ENCODE data around the gene SEMA5B. TPM values are rescaled to one million over a fixed set of nuclear protein-coding genes. Genes with fewer than 3 reads are reported as not detected.
A peak's percentile ranks its signal among the peaks of the same experiment; 100 is the strongest.

Gene SEMA5B
- total and polyA plus RNA-seq, 4 donors: 0.20 to 1.1 (median 0.23) TPM

DNA sequence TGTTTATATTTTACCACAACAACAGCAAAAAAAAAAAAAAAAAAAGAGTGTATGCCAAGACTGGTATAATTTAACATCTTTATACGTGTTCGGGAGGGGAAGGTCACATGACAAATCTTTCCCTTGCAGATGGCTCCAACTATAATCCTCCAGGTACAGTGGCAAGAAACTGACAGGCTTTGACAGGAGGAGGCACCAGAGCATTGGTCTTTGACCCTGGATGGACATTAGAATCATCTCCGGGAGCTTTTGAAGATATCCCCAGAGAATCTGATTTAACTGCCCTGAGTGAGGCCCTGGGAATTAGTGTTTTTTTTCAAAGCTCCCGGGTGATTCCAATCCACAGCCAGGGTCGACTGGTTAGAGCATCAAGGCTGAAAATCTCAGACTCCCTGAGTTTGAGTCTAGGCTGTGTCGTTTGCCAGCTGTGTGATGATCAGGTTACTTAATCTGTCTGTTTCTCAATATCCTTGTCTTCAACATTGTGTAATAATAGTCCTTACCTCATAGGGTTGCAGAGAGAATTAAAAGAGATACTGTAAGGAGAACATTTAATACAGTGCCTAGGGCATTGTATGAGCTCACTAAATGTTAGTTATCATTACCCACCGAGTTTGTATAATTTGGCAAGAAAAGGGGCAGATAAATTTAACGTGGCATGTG lies 8.9 kb upstream of the SEMA5B start:
- H3K4me1 ChIP-seq (ENCODE audit: control insufficient read depth in 4 of 4, insufficient read depth in 4 of 4, low read length in 3 of 4): peaks cover 0 to 6% (median 3%) of the 10 kb centered on the region in 4 donors
- H3K9ac ChIP-seq (ENCODE audit: low read depth in 1 of 2, low read length in 2 of 2): no peak overlapping the region
- TF ChIP-seq, protein P1, sequence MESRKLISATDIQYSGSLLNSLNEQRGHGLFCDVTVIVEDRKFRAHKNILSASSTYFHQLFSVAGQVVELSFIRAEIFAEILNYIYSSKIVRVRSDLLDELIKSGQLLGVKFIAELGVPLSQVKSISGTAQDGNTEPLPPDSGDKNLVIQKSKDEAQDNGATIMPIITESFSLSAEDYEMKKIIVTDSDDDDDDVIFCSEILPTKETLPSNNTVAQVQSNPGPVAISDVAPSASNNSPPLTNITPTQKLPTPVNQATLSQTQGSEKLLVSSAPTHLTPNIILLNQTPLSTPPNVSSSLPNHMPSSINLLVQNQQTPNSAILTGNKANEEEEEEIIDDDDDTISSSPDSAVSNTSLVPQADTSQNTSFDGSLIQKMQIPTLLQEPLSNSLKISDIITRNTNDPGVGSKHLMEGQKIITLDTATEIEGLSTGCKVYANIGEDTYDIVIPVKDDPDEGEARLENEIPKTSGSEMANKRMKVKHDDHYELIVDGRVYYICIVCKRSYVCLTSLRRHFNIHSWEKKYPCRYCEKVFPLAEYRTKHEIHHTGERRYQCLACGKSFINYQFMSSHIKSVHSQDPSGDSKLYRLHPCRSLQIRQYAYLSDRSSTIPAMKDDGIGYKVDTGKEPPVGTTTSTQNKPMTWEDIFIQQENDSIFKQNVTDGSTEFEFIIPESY (IDR thresholded peaks at IDR 0.05): no peak
- TF ChIP-seq RAD21 (IDR thresholded peaks at IDR 0.05): peak; percentile 34 to 56
- no peak for TF ChIP-seq SP1 (IDR thresholded peaks at IDR 0.05)
- TF ChIP-seq, protein P2, sequence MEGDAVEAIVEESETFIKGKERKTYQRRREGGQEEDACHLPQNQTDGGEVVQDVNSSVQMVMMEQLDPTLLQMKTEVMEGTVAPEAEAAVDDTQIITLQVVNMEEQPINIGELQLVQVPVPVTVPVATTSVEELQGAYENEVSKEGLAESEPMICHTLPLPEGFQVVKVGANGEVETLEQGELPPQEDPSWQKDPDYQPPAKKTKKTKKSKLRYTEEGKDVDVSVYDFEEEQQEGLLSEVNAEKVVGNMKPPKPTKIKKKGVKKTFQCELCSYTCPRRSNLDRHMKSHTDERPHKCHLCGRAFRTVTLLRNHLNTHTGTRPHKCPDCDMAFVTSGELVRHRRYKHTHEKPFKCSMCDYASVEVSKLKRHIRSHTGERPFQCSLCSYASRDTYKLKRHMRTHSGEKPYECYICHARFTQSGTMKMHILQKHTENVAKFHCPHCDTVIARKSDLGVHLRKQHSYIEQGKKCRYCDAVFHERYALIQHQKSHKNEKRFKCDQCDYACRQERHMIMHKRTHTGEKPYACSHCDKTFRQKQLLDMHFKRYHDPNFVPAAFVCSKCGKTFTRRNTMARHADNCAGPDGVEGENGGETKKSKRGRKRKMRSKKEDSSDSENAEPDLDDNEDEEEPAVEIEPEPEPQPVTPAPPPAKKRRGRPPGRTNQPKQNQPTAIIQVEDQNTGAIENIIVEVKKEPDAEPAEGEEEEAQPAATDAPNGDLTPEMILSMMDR (IDR thresholded peaks at IDR 0.05; ENCODE audit: low read depth, low read length, missing input control): no peak
- TF ChIP-seq HNF4A (conservative IDR thresholded peaks at IDR 0.05): peak; percentile 18 to 45
- H3K4me3 ChIP-seq (ENCODE audit: low read depth in 1 of 3, low read length in 3 of 3): no peak overlapping the region
- H3K36me3 ChIP-seq (ENCODE audit: control insufficient read depth in 4 of 4, insufficient read depth in 3 of 4, low read depth in 1 of 4, low read length in 3 of 4): no peaks in the 10 kb centered on the region
- H3K27me3 ChIP-seq (ENCODE audit: control insufficient read depth in 4 of 4, insufficient read depth in 4 of 4, low read length in 3 of 4): no peaks in the 10 kb centered on the region
- WGBS: 43% methylated on average over 8 of the region's 8 CpGs
- no peak overlapping the region for H3K27ac ChIP-seq (ENCODE audit: low read depth in 1 of 2, low read length in 2 of 2)
- no peak for DNase-seq (ENCODE audit: low spot score)
- no peaks in the 10 kb centered on the region for H3K9me3 ChIP-seq (ENCODE audit: control insufficient read depth in 4 of 4, low read length in 3 of 4)

GRCh38 chr3:123034996-123035395 lies 7.4 kb upstream of the SEMA5B start:
- Histone ChIP-seq H3K27ac (ENCODE audit: low read depth in 1 of 2, low read length in 2 of 2) (no peak overlapping the region), H3K27me3 (ENCODE audit: control insufficient read depth in 4 of 4, insufficient read depth in 4 of 4, low read length in 3 of 4) (no peaks in the 10 kb centered on the region), H3K9ac (ENCODE audit: low read depth in 1 of 2, low read length in 2 of 2) (no peak overlapping the region), H3K4me3 (ENCODE audit: low read depth in 1 of 3, low read length in 3 of 3) (no peak overlapping the region), H3K36me3 (ENCODE audit: control insufficient read depth in 4 of 4, insufficient read depth in 3 of 4, low read depth in 1 of 4, low read length in 3 of 4) (no peaks in the 10 kb centered on the region), H3K9me3 (ENCODE audit: control insufficient read depth in 4 of 4, low read length in 3 of 4) (no peaks in the 10 kb centered on the region), H3K4me1 (ENCODE audit: control insufficient read depth in 4 of 4, insufficient read depth in 4 of 4, low read length in 3 of 4) (peaks cover 0 to 11% (median 3%) of the 10 kb centered on the region in 4 donors)
- WGBS: 91% methylated on average over 3 of the region's 3 CpGs
- DNase-seq (ENCODE audit: low spot score): no peak
- TF ChIP-seq NR2F2 (IDR thresholded peaks at IDR 0.05): no peak
- no peak for TF ChIP-seq YY1 (IDR thresholded peaks at IDR 0.05)
- TF ChIP-seq, protein P2 (IDR thresholded peaks at IDR 0.05; ENCODE audit: low read depth, low read length, missing input control): no peak
- TF ChIP-seq JUND (IDR thresholded peaks at IDR 0.05): no peak
- TF ChIP-seq FOXA2 (IDR thresholded peaks at IDR 0.05): no peak
- TF ChIP-seq MAX (IDR thresholded peaks at IDR 0.05): no peak
- no peak for TF ChIP-seq REST (IDR thresholded peaks at IDR 0.05)
- TF ChIP-seq EGR1 (IDR thresholded peaks at IDR 0.05; ENCODE audit: low read depth in 2 of 2): no peak
- TF ChIP-seq, protein P3, sequence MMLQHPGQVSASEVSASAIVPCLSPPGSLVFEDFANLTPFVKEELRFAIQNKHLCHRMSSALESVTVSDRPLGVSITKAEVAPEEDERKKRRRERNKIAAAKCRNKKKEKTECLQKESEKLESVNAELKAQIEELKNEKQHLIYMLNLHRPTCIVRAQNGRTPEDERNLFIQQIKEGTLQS (IDR thresholded peaks at IDR 0.05): no peak
- no peak for TF ChIP-seq RXRA (IDR thresholded peaks at IDR 0.05)
- no peak for TF ChIP-seq HNF4G (IDR thresholded peaks at IDR 0.05)
- no peak for TF ChIP-seq RAD21 (IDR thresholded peaks at IDR 0.05)
- TF ChIP-seq, protein P1 (IDR thresholded peaks at IDR 0.05): no peak
- no peak for TF ChIP-seq FOXA1 (IDR thresholded peaks at IDR 0.05)
- no peak for TF ChIP-seq TAF1 (conservative IDR thresholded peaks at IDR 0.05)
- TF ChIP-seq SP1 (IDR thresholded peaks at IDR 0.05): no peak
- no peak for TF ChIP-seq GABPA (IDR thresholded peaks at IDR 0.05 in 1 of 2, conservative IDR thresholded peaks at IDR 0.05 in 1 of 2)
- no peak for TF ChIP-seq HNF4A (conservative IDR thresholded peaks at IDR 0.05)

Measured in liver (tissue), 9 donors.